IMR-90 (cell line): ENCODE results near the gene ABHD5. TPM values are rescaled to one million over a fixed set of nuclear protein-coding genes. Genes with fewer than 3 reads are reported as not detected.
A peak's percentile ranks its signal among the peaks of the same experiment; 100 is the strongest.

Source experiments
- ATAC-seq: fragments of 200-7000 bp; cut with Tn5 transposase; 2 replicates; pipeline ENCODE4 v1.9.1; 2020; ENCODE audit warnings: low read depth, mild to moderate bottlenecking, moderate library complexity
- BruUV-seq: library from RNA; stranded (reverse); fragments of 400-500 nt; replicated peaks from 2 replicates; lab custom pipeline; 2021; lab: Mats Ljungman, UMichigan
- CTCF ChIA-PET: fragments of 300-600 bp; formaldehyde crosslinking; extraction: SDS; loops from one replicate; lab custom pipeline; 2021; ENCODE audit warnings: antibody characterized with exemption; lab: Yijun Ruan, JAX
- POLR2A ChIA-PET: fragments of 300-600 bp; sonication (Branson Sonifier 250); formaldehyde crosslinking; loops from one replicate; lab custom pipeline; 2022; ENCODE audit warnings: antibody characterized with exemption; ENCODE audit not compliant: unreplicated experiment; lab: Charles Lee
- DNase-seq: peaks from one replicate; pipeline ENCODE4 v3.0.0; 2013
- H2AFZ ChIP-seq: replicated peaks from 2 replicates; pipeline ENCODE3; 2013; ENCODE audit warnings: low read length, mild to moderate bottlenecking; ENCODE audit not compliant: poor library complexity
- H2AK5ac ChIP-seq: 2 replicates; pipeline ENCODE4 v1.6.1; 2013; ENCODE audit warnings: low read depth, low read length, inconsistent platforms
- H2AK9ac ChIP-seq: replicated peaks from 2 replicates; pipeline ENCODE3; 2013; ENCODE audit warnings: mild to moderate bottlenecking, low read depth, low read length, moderate library complexity; ENCODE audit not compliant: poor library complexity
- H2BK120ac ChIP-seq: 2 replicates; pipeline ENCODE4 v1.6.1; 2013; ENCODE audit warnings: low read depth, low read length, inconsistent platforms
- H2BK15ac ChIP-seq: 3 replicates; pipeline ENCODE4 v1.6.1; 2013; ENCODE audit warnings: low read depth, low read length, inconsistent platforms
- H2BK20ac ChIP-seq: 2 replicates; pipeline ENCODE4 v1.6.1; 2013; ENCODE audit warnings: low read depth, mild to moderate bottlenecking, inconsistent platforms, low read length, moderate library complexity
- H2BK5ac ChIP-seq: 2 replicates; pipeline ENCODE4 v1.6.1; 2013; ENCODE audit warnings: mild to moderate bottlenecking, low read depth, low read length, inconsistent platforms; ENCODE audit not compliant: poor library complexity, severe bottlenecking
- H3K14ac ChIP-seq: replicated peaks from 2 replicates; pipeline ENCODE4 v1.6.1; 2013; ENCODE audit warnings: low read depth, low read length, inconsistent platforms
- H3K18ac ChIP-seq: 2 replicates; pipeline ENCODE4 v1.6.1; 2013; ENCODE audit warnings: low read depth, low read length, control low read depth
- H3K23ac ChIP-seq: 2 replicates; pipeline ENCODE4 v1.6.1; 2013; ENCODE audit warnings: low read depth, low read length, inconsistent platforms
- H3K27ac ChIP-seq: 2 replicates; pipeline ENCODE4 v1.5.1; 2013; ENCODE audit warnings: mild to moderate bottlenecking, control low read depth, low read length; ENCODE audit not compliant: insufficient read depth
- H3K27me3 ChIP-seq: 2 replicates; pipeline ENCODE4 v1.6.1; 2013; ENCODE audit warnings: low read length; ENCODE audit not compliant: control insufficient read depth, insufficient read depth
- H3K36me3 ChIP-seq: 2 replicates; pipeline ENCODE4 v1.6.1; 2013; ENCODE audit warnings: low read length, mixed read lengths; ENCODE audit not compliant: control insufficient read depth, insufficient read depth
- H3K4ac ChIP-seq: 2 replicates; pipeline ENCODE4 v1.6.1; 2013; ENCODE audit warnings: low read depth, low read length, inconsistent platforms
- H3K4me1 ChIP-seq: 2 replicates; pipeline ENCODE4 v1.6.1; 2013; ENCODE audit warnings: low read length, mixed read lengths; ENCODE audit not compliant: control insufficient read depth, insufficient read depth
- H3K4me2 ChIP-seq: 2 replicates; pipeline ENCODE4 v1.6.1; 2013; ENCODE audit warnings: low read depth, mild to moderate bottlenecking, control low read depth, low read length, moderate library complexity
- H3K4me3 ChIP-seq: 2 replicates; pipeline ENCODE4 v1.5.1; 2013; ENCODE audit warnings: low read depth, mild to moderate bottlenecking, control low read depth, low read length, moderate library complexity; ENCODE audit not compliant: insufficient read depth
- H3K56ac ChIP-seq: 2 replicates; pipeline ENCODE4 v1.6.1; 2013; ENCODE audit warnings: low read length, inconsistent platforms; ENCODE audit not compliant: insufficient read depth; ENCODE audit errors: extremely low read depth
- H3K79me1 ChIP-seq, 2 experiments: 2 replicates each; pipeline ENCODE4 v1.6.1; 2013; ENCODE audit warnings: low read length in 2 of 2, inconsistent platforms in 1 of 2, low read depth in 1 of 2
- H3K9ac ChIP-seq: 2 replicates; pipeline ENCODE4 v1.6.1; 2013; ENCODE audit warnings: low read depth, low read length, control low read depth
- H3K9me1 ChIP-seq: 2 replicates; pipeline ENCODE4 v1.6.1; 2013; ENCODE audit warnings: low read length, inconsistent platforms; ENCODE audit not compliant: insufficient read depth
- H3K9me3 ChIP-seq: 2 replicates; pipeline ENCODE4 v1.6.1; 2013; ENCODE audit warnings: low read length; ENCODE audit not compliant: control insufficient read depth, insufficient read depth
- H4K20me1 ChIP-seq: 2 replicates; pipeline ENCODE4 v1.6.1; 2013; ENCODE audit warnings: low read length, inconsistent platforms; ENCODE audit not compliant: insufficient read depth
- H4K5ac ChIP-seq: 2 replicates; pipeline ENCODE4 v1.6.1; 2013; ENCODE audit warnings: mild to moderate bottlenecking, low read depth, low read length, control low read depth
- H4K8ac ChIP-seq, 2 experiments: 2 replicates each; pipeline ENCODE4 v1.6.1; 2013; ENCODE audit warnings: low read depth in 2 of 2, low read length in 2 of 2, control low read depth in 1 of 2, inconsistent platforms in 1 of 2
- H4K91ac ChIP-seq: 2 replicates; pipeline ENCODE4 v1.6.1; 2013; ENCODE audit warnings: low read depth, low read length, inconsistent platforms; ENCODE audit not compliant: insufficient read depth
- BHLHE40 ChIP-seq: fragments of 150-350 bp; IDR thresholded peaks from 2 replicates; pipeline ENCODE4 v1.6.1; 2016; ENCODE audit warnings: mild to moderate bottlenecking, low read depth, low read length
- CHD1 ChIP-seq: IDR thresholded peaks from 2 replicates; pipeline ENCODE4 v1.6.1; 2012; ENCODE audit warnings: low read depth, low read length, improper control_type of control experiment
- CTCF ChIP-seq: conservative IDR thresholded peaks from 2 replicates; pipeline ENCODE4 v1.5.1; 2012; ENCODE audit warnings: mild to moderate bottlenecking, low read depth, low read length, improper control_type of control experiment
- ELK1 ChIP-seq: fragments of 150-350 bp; IDR thresholded peaks from 2 replicates; pipeline ENCODE4 v1.6.1; 2016; ENCODE audit warnings: low read depth, mild to moderate bottlenecking, low read length, moderate library complexity, borderline replicate concordance
- FOS ChIP-seq: fragments of 150-350 bp; IDR thresholded peaks from 2 replicates; pipeline ENCODE4 v1.6.1; 2016; ENCODE audit warnings: low read depth, low read length
- MAFK ChIP-seq: IDR thresholded peaks from 2 replicates; pipeline ENCODE4 v1.6.1; 2012; ENCODE audit warnings: low read depth, low read length, improper control_type of control experiment
- MAZ ChIP-seq: IDR thresholded peaks from 2 replicates; pipeline ENCODE4 v1.6.1; 2012; ENCODE audit warnings: low read depth, mild to moderate bottlenecking, low read length, improper control_type of control experiment, moderate library complexity, borderline replicate concordance
- MXI1 ChIP-seq: IDR thresholded peaks from 2 replicates; pipeline ENCODE4 v1.6.1; 2012; ENCODE audit warnings: low read depth, mild to moderate bottlenecking, low read length, moderate library complexity, borderline replicate concordance
- POLR2A ChIP-seq: IDR thresholded peaks from 2 replicates; pipeline ENCODE4 v1.6.1; 2012; ENCODE audit warnings: mild to moderate bottlenecking, low read depth, low read length
- RAD21 ChIP-seq: IDR thresholded peaks from 2 replicates; pipeline ENCODE4 v1.6.1; 2012; ENCODE audit warnings: low read length, improper control_type of control experiment
- RCOR1 ChIP-seq: IDR thresholded peaks from 2 replicates; pipeline ENCODE4 v1.6.1; 2012; ENCODE audit warnings: mild to moderate bottlenecking, low read length, improper control_type of control experiment; ENCODE audit not compliant: insufficient replicate concordance
- SMC3 ChIP-seq: fragments of 150-350 bp; IDR thresholded peaks from 2 replicates; pipeline ENCODE4 v1.6.1; 2016; ENCODE audit warnings: low read depth, mild to moderate bottlenecking, antibody characterized with exemption, low read length, moderate library complexity
- WGBS, 2 experiments: methylation state at CpG; one replicate each; pipeline versions ENCODE4 v1.1.5 to v1.1.7; 2013; ENCODE audit warnings: missing lambda C conversion rate in 2 of 2; ENCODE audit not compliant: insufficient read length in 1 of 2; ENCODE audit errors: extremely low coverage in 2 of 2; 5-methylcytosine and 5-hydroxymethylcytosine counted together
- dilution Hi-C: fragments of 300-500 bp; cut with HindIII; formaldehyde crosslinking; loops from one replicate; pipeline ENCODE4 v1.14.3; 2018; ENCODE audit warnings: low sequenced_read_pairs; ENCODE audit not compliant: unreplicated experiment
- in situ Hi-C: fragments of 300-500 bp; cut with MboI; formaldehyde crosslinking; loops from 3 replicates; pipeline ENCODE4 v1.14.3; 2019; ENCODE audit warnings: low sequenced_read_pairs, inconsistent platforms, mixed read lengths
- intact Hi-C: fragments of 100-400 bp; cut with micrococcal nuclease; formaldehyde crosslinking; loops from 2 replicates; pipeline ENCODE4 v1.10.0; 2022
- polyA plus RNA-seq, 3 experiments: library from polyadenylated mRNA; depleted of rRNA; stranded (reverse); fragments of >200 nt; gene quantifications; 2 replicates each; pipeline ENCODE4 v1.2.3, GENCODE V29; 2012; ENCODE audit warnings: low replicate concordance in 1 of 3
- total RNA-seq: library from RNA; depleted of rRNA; stranded (reverse); fragments of >200 nt; gene quantifications from 2 replicates; pipeline ENCODE4 v1.2.3, GENCODE V29; 2012

The ABHD5 gene
- total and polyA plus RNA-seq, 2 of the 4 experiments (the other 2 are of a cell fraction), result 15.8 to 33.2 TPM

GRCh38 chr3:43766672-43767465, 76.1 kb downstream of the ABHD5 start (continued):
- TF ChIP-seq CHD1, result no peak
- no peak for TF ChIP-seq BHLHE40

DNA sequence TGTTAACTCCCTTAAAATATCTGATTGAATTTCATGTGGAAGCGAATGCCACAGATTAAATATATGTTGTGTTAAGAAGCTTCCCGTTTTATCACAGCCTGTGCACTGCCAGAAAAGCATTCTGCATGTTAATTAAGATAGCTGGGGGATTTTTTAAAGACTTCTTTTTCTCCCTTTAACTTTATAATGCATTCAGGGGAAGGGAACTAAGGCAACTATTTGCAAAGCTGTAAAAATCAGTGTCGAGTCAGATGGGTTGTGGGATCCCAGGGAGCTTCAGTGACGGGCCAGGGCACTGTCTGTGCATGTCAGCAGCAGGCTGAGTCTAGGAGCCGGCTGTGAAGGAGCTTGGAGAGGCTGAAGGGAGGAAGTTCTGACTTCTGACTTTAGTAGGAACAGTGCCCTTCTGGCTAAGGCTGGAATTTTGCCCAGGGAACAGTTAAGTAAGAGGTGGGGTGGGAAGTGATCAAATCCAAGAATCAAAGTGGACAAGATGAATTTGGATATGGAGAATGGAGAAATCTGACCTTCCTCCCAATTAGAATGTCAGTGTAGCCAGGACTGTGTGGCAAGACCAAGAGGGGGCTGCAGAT, 77.7 kb downstream of the ABHD5 start:
- H2BK120ac ChIP-seq, result peak overlapping the region; percentile 64; the same call in 1 of the 2 replicates
- TF ChIP-seq CHD1 (no peak), RCOR1 (no peak), RAD21 (no peak), SMC3 (no peak), ELK1 (no peak), FOS (no peak), MAFK (no peak), CTCF (no peak), POLR2A (no peak), MXI1 (no peak), MAZ (no peak)

More for the DNA sequence above, 77.7 kb downstream of the ABHD5 start:
- Histone ChIP-seq H3K79me1 (no peaks in the 10 kb centered on the region), H4K91ac (peak overlapping the region; percentile 34; the same call in 1 of the 2 replicates), H3K4me1 (peaks cover 32% of the 10 kb centered on the region), H2AK5ac (peak overlapping the region; percentile 1; the same call in 1 of the 2 replicates), H3K9me3 (no peaks in the 10 kb centered on the region), H3K14ac (no peak overlapping the region), H2BK20ac (peak overlapping the region; percentile 77; the same call in 1 of the 2 replicates), H3K23ac (no peak overlapping the region), H3K4me2 (no peak overlapping the region), H4K8ac (peak overlapping the region; percentile 7 to 56; a peak in 2 of 4 replicates), H3K4ac (peak overlapping the region; percentile 59; the same call in 1 of the 2 replicates), H3K4me3 (no peak overlapping the region), H3K9ac (no peak overlapping the region), H3K18ac (no peak overlapping the region), H2AFZ (peak overlapping the region; percentile 47), H3K27ac (peak overlapping the region; percentile 4; the same call in 1 of the 2 replicates), H4K5ac (no peak overlapping the region), H2AK9ac (no peak overlapping the region), H3K56ac (no peak overlapping the region), H2BK15ac (peak overlapping the region; percentile 31; the same call in 1 of the 3 replicates), H3K27me3 (no peaks in the 10 kb centered on the region), H3K9me1 (peaks cover 25% of the 10 kb centered on the region), H4K20me1 (no peaks in the 10 kb centered on the region), H3K36me3 (no peaks in the 10 kb centered on the region), H2BK5ac (no peak overlapping the region)
- in situ Hi-C loops (no loop called here), intact Hi-C loops (loop anchor here (2.0 kb wide), 1 partner anchor 224 kb away; no protein-coding TSS in a partner anchor), dilution Hi-C loops (no loop called here)
- no TSS peak for BruUV-seq
- DNase-seq (peak; percentile 31), ATAC-seq (no peak)
- POLR2A ChIA-PET, result no interaction called here
- 45% methylated on average over 2 of the region's 5 CpGs; no CpG with 5 or more reads in 1 of the 2 experiments for WGBS, 2 experiments
- CTCF ChIA-PET, result interaction anchor here (0.9 to 1.8 kb wide), 6 partner anchors 9 to 224 kb away, joined by 3 to 8 read pairs (median 4); no protein-coding TSS in a partner anchor
